ENCODE measurements around the gene ADGRG3. TPM values are rescaled to one million over a fixed set of nuclear protein-coding genes. Genes with fewer than 3 reads are reported as not detected.
A peak's percentile ranks its signal among the peaks of the same experiment; 100 is the strongest.

The ADGRG3 gene
- total and polyA plus RNA-seq, 2 of the 13 experiments (the other 11 are each of a cell fraction or from before 2014, with no cell fraction given) = 2.7 to 11.8 TPM

GRCh38 chr16:57648581-57649442, 19.3 kb upstream of the ADGRG3 start (continued):
- TF ChIP-seq ZNF704 (CRISPR knock-in tag; IDR thresholded peaks at IDR 0.05; ENCODE audit: borderline replicate concordance) (peak; percentile 81; the same call in 1 of the 2 replicates), ZNF790 (CRISPR knock-in tag; IDR thresholded peaks at IDR 0.05; ENCODE audit: borderline replicate concordance) (no peak), FIP1L1 (IDR thresholded peaks at IDR 0.05; ENCODE audit: borderline replicate concordance, insufficient read depth, low read depth, low read length) (no peak), ISX (CRISPR knock-in tag; conservative IDR thresholded peaks at IDR 0.05) (no peak), ZNF274 (CRISPR knock-in tag; IDR thresholded peaks at IDR 0.05) (peak; percentile 72; the same call in 1 of the 2 replicates), KMT2A (CRISPR knock-in tag; IDR thresholded peaks at IDR 0.05) (peak; percentile 28; the same call in 1 of the 2 replicates), DNMT1 (CRISPR knock-in tag; IDR thresholded peaks at IDR 0.05) (0 out of 2 replicates have a peak, but pooled peaks have one; percentile 62), ZNF501 (CRISPR knock-in tag; IDR thresholded peaks at IDR 0.05) (peak; percentile 71; the same call in 1 of the 2 replicates), ZBTB21 (CRISPR knock-in tag; IDR thresholded peaks at IDR 0.05) (no peak), FOXK2 (IDR thresholded peaks at IDR 0.05) (no peak), RORA (CRISPR knock-in tag; IDR thresholded peaks at IDR 0.05) (no peak), POLR2AphosphoS2 (IDR thresholded peaks at IDR 0.05; ENCODE audit: low read depth, low read length) (no peak), HNF1B (CRISPR knock-in tag; IDR thresholded peaks at IDR 0.05) (peak; percentile 92), ZBTB1 (CRISPR knock-in tag; IDR thresholded peaks at IDR 0.05; ENCODE audit: borderline replicate concordance) (no peak), ZNF749 (CRISPR knock-in tag; IDR thresholded peaks at IDR 0.05; ENCODE audit: borderline replicate concordance) (no peak), NKX3-1 (CRISPR knock-in tag; IDR thresholded peaks at IDR 0.05) (no peak), ZNF354B (CRISPR knock-in tag; IDR thresholded peaks at IDR 0.05) (peak; percentile 94; the same call in 1 of the 2 replicates), MAFK (conservative IDR thresholded peaks at IDR 0.05 in 1 of 2, IDR thresholded peaks at IDR 0.05 in 1 of 2; ENCODE audit: low read length in 2 of 2) (0 out of 4 replicates have a peak, but pooled peaks of 1 of the 2 experiments have one; percentile 5), SRSF4 (IDR thresholded peaks at IDR 0.05; ENCODE audit: low read depth, low read length, poor library complexity, severe bottlenecking) (no peak)
- TF ChIP-seq, protein P1, sequence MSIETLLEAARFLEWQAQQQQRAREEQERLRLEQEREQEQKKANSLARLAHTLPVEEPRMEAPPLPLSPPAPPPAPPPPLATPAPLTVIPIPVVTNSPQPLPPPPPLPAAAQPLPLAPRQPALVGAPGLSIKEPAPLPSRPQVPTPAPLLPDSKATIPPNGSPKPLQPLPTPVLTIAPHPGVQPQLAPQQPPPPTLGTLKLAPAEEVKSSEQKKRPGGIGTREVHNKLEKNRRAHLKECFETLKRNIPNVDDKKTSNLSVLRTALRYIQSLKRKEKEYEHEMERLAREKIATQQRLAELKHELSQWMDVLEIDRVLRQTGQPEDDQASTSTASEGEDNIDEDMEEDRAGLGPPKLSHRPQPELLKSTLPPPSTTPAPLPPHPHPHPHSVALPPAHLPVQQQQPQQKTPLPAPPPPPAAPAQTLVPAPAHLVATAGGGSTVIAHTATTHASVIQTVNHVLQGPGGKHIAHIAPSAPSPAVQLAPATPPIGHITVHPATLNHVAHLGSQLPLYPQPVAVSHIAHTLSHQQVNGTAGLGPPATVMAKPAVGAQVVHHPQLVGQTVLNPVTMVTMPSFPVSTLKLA (IDR thresholded peaks at IDR 0.05) = no peak
- TF ChIP-seq, protein P2, sequence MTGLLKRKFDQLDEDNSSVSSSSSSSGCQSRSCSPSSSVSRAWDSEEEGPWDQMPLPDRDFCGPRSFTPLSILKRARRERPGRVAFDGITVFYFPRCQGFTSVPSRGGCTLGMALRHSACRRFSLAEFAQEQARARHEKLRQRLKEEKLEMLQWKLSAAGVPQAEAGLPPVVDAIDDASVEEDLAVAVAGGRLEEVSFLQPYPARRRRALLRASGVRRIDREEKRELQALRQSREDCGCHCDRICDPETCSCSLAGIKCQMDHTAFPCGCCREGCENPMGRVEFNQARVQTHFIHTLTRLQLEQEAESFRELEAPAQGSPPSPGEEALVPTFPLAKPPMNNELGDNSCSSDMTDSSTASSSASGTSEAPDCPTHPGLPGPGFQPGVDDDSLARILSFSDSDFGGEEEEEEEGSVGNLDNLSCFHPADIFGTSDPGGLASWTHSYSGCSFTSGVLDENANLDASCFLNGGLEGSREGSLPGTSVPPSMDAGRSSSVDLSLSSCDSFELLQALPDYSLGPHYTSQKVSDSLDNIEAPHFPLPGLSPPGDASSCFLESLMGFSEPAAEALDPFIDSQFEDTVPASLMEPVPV (CRISPR knock-in tag; IDR thresholded peaks at IDR 0.05) = no peak; the same call in 1 of the 2 replicates
- TF ChIP-seq, protein P3, sequence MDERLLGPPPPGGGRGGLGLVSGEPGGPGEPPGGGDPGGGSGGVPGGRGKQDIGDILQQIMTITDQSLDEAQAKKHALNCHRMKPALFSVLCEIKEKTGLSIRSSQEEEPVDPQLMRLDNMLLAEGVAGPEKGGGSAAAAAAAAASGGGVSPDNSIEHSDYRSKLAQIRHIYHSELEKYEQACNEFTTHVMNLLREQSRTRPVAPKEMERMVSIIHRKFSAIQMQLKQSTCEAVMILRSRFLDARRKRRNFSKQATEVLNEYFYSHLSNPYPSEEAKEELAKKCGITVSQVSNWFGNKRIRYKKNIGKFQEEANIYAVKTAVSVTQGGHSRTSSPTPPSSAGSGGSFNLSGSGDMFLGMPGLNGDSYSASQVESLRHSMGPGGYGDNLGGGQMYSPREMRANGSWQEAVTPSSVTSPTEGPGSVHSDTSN (CRISPR knock-in tag; IDR thresholded peaks at IDR 0.05) = no peak

Measured in HepG2 (cell line).